ENCODE data around the gene ZBTB4.

ZBTB4 gene

GRCh38 chr17:7468804-7469389, 10.5 kb downstream of the ZBTB4 start:
- no peak for DNase-seq (ENCODE audit: low spot score)

- no peak for DNase-seq (ENCODE audit: low spot score)
Observed at GRCh38 chr17:7468290-7468689, 11.1 kb downstream of the ZBTB4 start.

- DNase-seq (ENCODE audit: low spot score), result no peak
Observed at GRCh38 chr17:7467498-7467897, 11.9 kb downstream of the ZBTB4 start.

GRCh38 chr17:7466639-7467341, 12.6 kb downstream of the ZBTB4 start:
- no peak for DNase-seq (ENCODE audit: low spot score)

- DNase-seq (ENCODE audit: low spot score), result no peak
Observed at GRCh38 chr17:7466318-7466638, 13.2 kb downstream of the ZBTB4 start.

GRCh38 chr17:7465597-7466275, 13.7 kb downstream of the ZBTB4 start:
- DNase-seq (ENCODE audit: low spot score), result no peak

GRCh38 chr17:7464081-7464480, 15.3 kb downstream of the ZBTB4 start:
- DNase-seq (ENCODE audit: low spot score), result no peak

GRCh38 chr17:7463372-7463846, 16.0 kb downstream of the ZBTB4 start:
- DNase-seq (ENCODE audit: low spot score), result no peak

GRCh38 chr17:7462474-7463371, 16.7 kb downstream of the ZBTB4 start:
- no peak for DNase-seq (ENCODE audit: low spot score)

- DNase-seq (ENCODE audit: low spot score), result no peak
Observed at GRCh38 chr17:7460850-7461660, 18.4 kb downstream of the ZBTB4 start.

GRCh38 chr17:7459961-7460545, 19.4 kb downstream of the ZBTB4 start:
- no peak for DNase-seq (ENCODE audit: low spot score)

- DNase-seq (ENCODE audit: low spot score), result no peak
Observed at GRCh38 chr17:7448461-7448860, 31.0 kb downstream of the ZBTB4 start.

GRCh38 chr17:7445619-7445968, 33.8 kb downstream of the ZBTB4 start:
- DNase-seq (ENCODE audit: low spot score), result no peak

- no peak for DNase-seq (ENCODE audit: low spot score)
Observed at GRCh38 chr17:7444682-7445618, 34.5 kb downstream of the ZBTB4 start, which contains the start of gene CHRNB1. CHRNB1 (plus strand) TSS chr17:7445061; CDS start chr17:7445128, 67 bp downstream.

- DNase-seq (ENCODE audit: low spot score), result no peak
Observed at GRCh38 chr17:7443499-7444485, 35.6 kb downstream of the ZBTB4 start.

- DNase-seq (ENCODE audit: low spot score), result no peak
Observed at GRCh38 chr17:7442142-7442541, 37.3 kb downstream of the ZBTB4 start.

GRCh38 chr17:7441266-7441665, 38.2 kb downstream of the ZBTB4 start:
- DNase-seq (ENCODE audit: low spot score), result no peak

- no peak for DNase-seq (ENCODE audit: low spot score)
Observed at GRCh38 chr17:7440834-7441195, 38.6 kb downstream of the ZBTB4 start.
